ENCODE measurements around the gene SKIL. TPM values are rescaled to one million over a fixed set of nuclear protein-coding genes. Genes with fewer than 3 reads are reported as not detected.

The SKIL gene
- total RNA-seq, 1 experiment from 2014 or later: 35.0 TPM

DNA sequence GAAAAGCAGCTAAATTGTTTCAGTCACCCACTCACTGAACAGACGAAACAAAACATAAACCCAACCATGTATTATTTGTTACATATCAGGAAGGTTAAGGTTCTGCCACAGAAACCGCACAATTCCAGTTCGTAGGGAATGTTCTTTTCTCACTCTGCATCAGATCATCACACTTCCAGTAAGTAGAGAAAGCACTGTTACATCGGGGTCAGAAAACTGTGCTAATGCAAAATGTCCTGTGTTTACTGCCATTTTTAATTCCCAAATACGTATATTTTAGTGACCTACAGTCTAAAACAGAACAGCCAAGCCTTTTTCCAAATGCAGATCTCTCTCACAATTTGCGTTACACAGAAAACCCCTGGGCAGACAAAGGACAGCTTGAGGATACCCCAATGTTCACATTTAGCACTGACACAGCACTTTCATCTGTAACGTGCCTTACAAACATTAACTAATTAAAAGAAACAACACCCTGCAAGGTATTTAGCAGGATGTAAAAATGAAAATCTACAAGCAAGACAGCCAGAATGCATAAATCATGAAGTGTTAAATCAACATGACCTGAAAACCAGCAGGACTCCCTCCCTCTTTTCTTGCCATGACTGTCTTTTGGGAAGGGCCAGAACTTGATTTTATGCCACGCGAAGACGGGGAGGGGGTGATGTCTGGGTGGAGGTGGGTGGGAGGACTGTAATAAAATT lies 34.8 kb upstream of the SKIL start:
- H3K27me3 ChIP-seq (ENCODE audit: low read length): no peaks in the 10 kb centered on the region
- H2AFZ ChIP-seq (ENCODE audit: low read length): no peak overlapping the region
- H3K9me3 ChIP-seq (ENCODE audit: low read length): no peaks in the 10 kb centered on the region
- H4K20me1 ChIP-seq (ENCODE audit: low read length): no peaks in the 10 kb centered on the region
- no TSS peak for BruUV-seq (replicated peaks)
- no peak for DNase-seq
- ATAC-seq: no peak
- no peak overlapping the region for H3K9ac ChIP-seq (ENCODE audit: low read length)
- intact Hi-C loops (cut with micrococcal nuclease): no loop called here
- no peaks in the 10 kb centered on the region for H3K4me1 ChIP-seq (ENCODE audit: insufficient read depth, low read length)
- H3K27ac ChIP-seq (ENCODE audit: low read length): no peak overlapping the region
- H3F3A ChIP-seq (ENCODE audit: low read length, unreplicated experiment): no peaks in the 10 kb centered on the region
- CTCF ChIA-PET: no interaction called here
- H3K4me3 ChIP-seq (ENCODE audit: low read length): no peak overlapping the region
- no peaks in the 10 kb centered on the region for H3K79me2 ChIP-seq (ENCODE audit: low read length)
- H3K36me3 ChIP-seq (ENCODE audit: low read depth, low read length): no peaks in the 10 kb centered on the region
- H3K9me2 ChIP-seq (replicated peaks; ENCODE audit: low read length): no peaks in the 10 kb centered on the region
- POLR2A ChIA-PET (ENCODE audit: unreplicated experiment): no interaction called here
- H3K4me2 ChIP-seq (ENCODE audit: low read length): no peak overlapping the region
- TF ChIP-seq CTCF (conservative IDR thresholded peaks at IDR 0.05; ENCODE audit: low read depth, low read length) (no peak), EZH2 (IDR thresholded peaks at IDR 0.05; ENCODE audit: low read length, unreplicated experiment) (no peak), EZH2phosphoT487 (IDR thresholded peaks at IDR 0.05; ENCODE audit: borderline replicate concordance, low read length) (no peak)

- no peaks in the 10 kb centered on the region for H3K36me3 ChIP-seq (ENCODE audit: low read depth, low read length)
- H3K79me2 ChIP-seq (ENCODE audit: low read length): no peaks in the 10 kb centered on the region
- no peaks in the 10 kb centered on the region for H3K27me3 ChIP-seq (ENCODE audit: low read length)
- intact Hi-C loops (cut with micrococcal nuclease): no loop called here
- no peak overlapping the region for H3K9ac ChIP-seq (ENCODE audit: low read length)
- no peak overlapping the region for H3K27ac ChIP-seq (ENCODE audit: low read length)
- H3K9me3 ChIP-seq (ENCODE audit: low read length): no peaks in the 10 kb centered on the region
- CTCF ChIA-PET: no interaction called here
- DNase-seq (no peak), ATAC-seq (no peak)
- H3K4me1 ChIP-seq (ENCODE audit: insufficient read depth, low read length): no peaks in the 10 kb centered on the region
- H2AFZ ChIP-seq (ENCODE audit: low read length): no peak overlapping the region
- H3K9me2 ChIP-seq (replicated peaks; ENCODE audit: low read length): no peaks in the 10 kb centered on the region
- POLR2A ChIA-PET (ENCODE audit: unreplicated experiment): no interaction called here
- no peaks in the 10 kb centered on the region for H4K20me1 ChIP-seq (ENCODE audit: low read length)
- no peak overlapping the region for H3K4me3 ChIP-seq (ENCODE audit: low read length)
- TF ChIP-seq EZH2phosphoT487 (IDR thresholded peaks at IDR 0.05; ENCODE audit: borderline replicate concordance, low read length) (no peak), CTCF (conservative IDR thresholded peaks at IDR 0.05; ENCODE audit: low read depth, low read length) (no peak)
- no TSS peak for BruUV-seq (replicated peaks)
- no peak overlapping the region for H3K4me2 ChIP-seq (ENCODE audit: low read length)
- no peaks in the 10 kb centered on the region for H3F3A ChIP-seq (ENCODE audit: low read length, unreplicated experiment)
Measured at GRCh38 chr3:170323331-170323730, 34.2 kb upstream of the SKIL start.

DNA sequence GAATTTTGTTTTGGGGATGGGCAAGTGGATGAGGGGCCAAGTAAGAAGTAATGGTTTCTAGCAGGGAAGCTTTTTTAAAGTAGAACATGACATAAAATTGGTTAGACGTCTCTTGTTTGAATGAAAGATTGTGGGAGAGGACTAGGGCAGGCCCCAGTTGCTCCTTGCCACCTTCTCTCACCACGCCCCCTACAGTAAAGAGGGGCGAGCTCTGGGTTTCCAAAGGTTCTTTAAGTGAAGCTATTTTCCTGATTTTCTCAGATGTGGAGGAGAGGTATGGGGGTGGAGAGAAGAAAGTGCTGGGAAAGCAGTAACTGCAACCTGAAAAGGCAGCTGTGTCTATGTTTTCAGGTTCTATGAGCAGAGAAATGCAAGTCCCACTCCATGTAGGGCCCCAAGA lies 32.6 kb upstream of the SKIL start:
- H3K9ac ChIP-seq (ENCODE audit: low read length): no peak overlapping the region
- intact Hi-C loops (cut with micrococcal nuclease): no loop called here
- peaks cover 5% of the 10 kb centered on the region for H3K4me1 ChIP-seq (ENCODE audit: insufficient read depth, low read length)
- ATAC-seq: no peak
- DNase-seq: no peak
- H3K27me3 ChIP-seq (ENCODE audit: low read length): no peaks in the 10 kb centered on the region
- no peak overlapping the region for H2AFZ ChIP-seq (ENCODE audit: low read length)
- TF ChIP-seq EZH2phosphoT487 (IDR thresholded peaks at IDR 0.05; ENCODE audit: borderline replicate concordance, low read length) (no peak), CTCF (conservative IDR thresholded peaks at IDR 0.05; ENCODE audit: low read depth, low read length) (peak; percentile 16; the same call in 1 of the 2 replicates)
- H3K27ac ChIP-seq (ENCODE audit: low read length): no peak overlapping the region
- POLR2A ChIA-PET (ENCODE audit: unreplicated experiment): interaction anchor here (0.6 kb wide), 1 partner anchor 60 kb away, joined by 13 read pairs; no protein-coding TSS in a partner anchor
- no peaks in the 10 kb centered on the region for H3K79me2 ChIP-seq (ENCODE audit: low read length)
- H3K36me3 ChIP-seq (ENCODE audit: low read depth, low read length): no peaks in the 10 kb centered on the region
- CTCF ChIA-PET: no interaction called here
- no peaks in the 10 kb centered on the region for H4K20me1 ChIP-seq (ENCODE audit: low read length)
- H3K4me3 ChIP-seq (ENCODE audit: low read length): no peak overlapping the region
- BruUV-seq (replicated peaks): no TSS peak
- H3K4me2 ChIP-seq (ENCODE audit: low read length): no peak overlapping the region
- H3K9me3 ChIP-seq (ENCODE audit: low read length): no peaks in the 10 kb centered on the region
- no peaks in the 10 kb centered on the region for H3K9me2 ChIP-seq (replicated peaks; ENCODE audit: low read length)
- no peaks in the 10 kb centered on the region for H3F3A ChIP-seq (ENCODE audit: low read length, unreplicated experiment)

All from PC-3 (cell line).